NCI-H2196 treated with DMSO at 0.1 percent for 48 hours (cell line): ENCODE data around the gene LHX8.
"Not testable (repeated sequence)": the region's sequence is repeated elsewhere in the genome, so short reads cannot be mapped to it uniquely, and the experiment has no call there.

Experiments used
- DNase-seq: peaks from one replicate; lab custom pipeline; 2025; ENCODE audit not compliant: unreplicated experiment; lab: John Stamatoyannopoulos, UW

LHX8 gene

GRCh38 chr1:75133750-75134646, at the start of gene LHX8:
LHX8 (plus strand) TSS chr1:75134388; CDS start chr1:75136615, 2,227 bp downstream.
- DNase-seq, result no peak

- no peak for DNase-seq
These were observed 48.3 kb upstream of the LHX8 start for GRCh38 chr1:75085931-75086330.

- no peak for DNase-seq
These were observed 46.9 kb upstream of the LHX8 start for GRCh38 chr1:75087278-75087677.

- no peak for DNase-seq
These were observed 42.0 kb upstream of the LHX8 start for GRCh38 chr1:75092141-75092540.

- DNase-seq, result no peak
These were observed 36.5 kb upstream of the LHX8 start for GRCh38 chr1:75097654-75098053.

GRCh38 chr1:75099581-75099980, 34.6 kb upstream of the LHX8 start:
- DNase-seq, result no peak

GRCh38 chr1:75100481-75101092, 33.6 kb upstream of the LHX8 start:
- no peak for DNase-seq

- DNase-seq, result not testable (repeated sequence)
These were observed 21.7 kb upstream of the LHX8 start for GRCh38 chr1:75112362-75112951.

GRCh38 chr1:75115654-75116053, 18.5 kb upstream of the LHX8 start:
- no peak for DNase-seq

GRCh38 chr1:75123756-75124155, 10.4 kb upstream of the LHX8 start:
- no peak for DNase-seq

- no peak for DNase-seq
These were observed 9.7 kb upstream of the LHX8 start for GRCh38 chr1:75124510-75124909.

- no peak for DNase-seq
These were observed 8.9 kb upstream of the LHX8 start for GRCh38 chr1:75125161-75125726.

GRCh38 chr1:75126611-75127101, 7.5 kb upstream of the LHX8 start:
- DNase-seq, result no peak

GRCh38 chr1:75127916-75128717, 6.1 kb upstream of the LHX8 start:
- no peak for DNase-seq

- no peak for DNase-seq
These were observed 4.6 kb upstream of the LHX8 start for GRCh38 chr1:75129660-75129982.

- no peak for DNase-seq
These were observed 4.0 kb upstream of the LHX8 start for GRCh38 chr1:75129983-75130789.

- no peak for DNase-seq
These were observed 3.2 kb upstream of the LHX8 start for GRCh38 chr1:75130865-75131564.

- DNase-seq, result no peak
These were observed 2.5 kb upstream of the LHX8 start for GRCh38 chr1:75131565-75132241.

- DNase-seq, result no peak
These were observed 1.9 kb upstream of the LHX8 start for GRCh38 chr1:75132242-75132811.
